Endometrium (tissue), 2 donors: ENCODE measurements around the gene SEMA3C.

ENCODE experiments used
- FAIRE-seq: peaks from 2 replicates; lab custom pipeline; 2012; peaks lifted over from hg19 to GRCh38; lab: Jason Lieb, UNC
- donor health status: control.
- donor health status: control.

SEMA3C gene

GRCh38 chr7:80734011-80734410 is 184.8 kb downstream of the SEMA3C start:
- FAIRE-seq: no peak

DNA sequence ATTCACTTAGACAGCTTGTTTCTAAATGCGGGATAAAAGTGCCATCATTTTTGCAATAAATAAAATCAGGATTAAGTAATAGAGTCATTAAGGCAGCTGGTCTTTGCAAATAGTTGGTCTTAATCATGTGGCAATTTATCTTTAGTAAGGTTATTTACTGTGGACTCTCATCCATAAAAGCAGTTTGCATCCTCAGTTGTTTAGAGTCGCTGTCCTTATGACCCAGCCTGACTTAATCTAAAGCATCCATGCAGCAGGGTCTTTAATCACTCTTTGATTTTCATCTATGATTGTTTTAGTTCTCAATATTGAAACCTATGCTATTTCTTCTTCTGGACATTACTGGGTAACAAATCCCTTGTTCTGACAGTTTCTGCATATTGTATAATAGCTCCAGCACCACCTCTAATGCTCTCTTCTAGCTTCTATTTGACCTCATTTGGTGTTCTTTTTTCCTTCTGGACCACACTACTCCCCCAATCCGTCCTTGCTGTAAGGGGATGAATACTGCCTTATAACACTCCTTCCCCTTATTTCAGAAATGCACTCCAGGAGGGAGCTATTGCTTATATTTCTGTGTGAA is 185.4 kb downstream of the SEMA3C start:
- no peak for FAIRE-seq

DNA sequence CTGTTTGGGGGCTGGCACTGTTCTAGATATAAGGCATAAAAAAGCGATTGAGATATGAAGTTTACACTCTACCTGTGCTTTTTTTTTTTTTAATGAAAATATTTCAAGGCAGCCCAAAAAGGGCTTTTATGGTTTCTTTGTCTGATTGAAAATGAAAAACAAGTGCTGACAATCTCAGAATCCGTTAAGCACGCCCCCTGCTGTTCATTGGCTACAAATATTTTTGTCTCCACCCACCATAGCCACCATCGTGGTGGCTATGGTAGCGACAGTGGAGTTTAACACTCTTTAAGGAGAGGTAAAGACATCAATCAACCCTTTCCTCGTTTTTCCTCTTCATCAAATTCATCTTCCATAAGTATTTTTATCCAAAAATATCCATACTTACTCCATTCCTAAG is 186.2 kb downstream of the SEMA3C start:
- no peak for FAIRE-seq

- FAIRE-seq: no peak
These were observed 187.6 kb downstream of the SEMA3C start for GRCh38 chr7:80731281-80731680.

GRCh38 chr7:80729591-80730320 is 189.1 kb downstream of the SEMA3C start:
- no peak for FAIRE-seq

DNA sequence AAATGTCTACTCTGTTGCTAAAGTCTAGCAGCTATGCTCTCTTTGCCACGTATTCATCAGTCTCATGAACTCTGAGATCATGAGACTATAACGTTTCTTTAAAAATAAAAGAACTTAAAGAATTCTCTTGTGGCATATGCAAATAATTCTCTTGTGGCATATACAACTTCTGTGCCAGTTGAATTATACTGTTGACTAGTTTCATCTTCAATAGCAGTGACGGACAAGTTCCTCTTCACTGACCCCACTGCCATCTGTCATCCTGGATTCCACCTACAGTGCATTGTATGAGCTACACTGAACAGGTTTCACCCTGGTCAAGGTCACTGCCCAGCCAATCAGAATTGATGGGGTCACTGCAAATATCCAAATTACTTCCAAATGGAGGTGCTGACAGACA is 192.2 kb downstream of the SEMA3C start:
- no peak for FAIRE-seq

DNA sequence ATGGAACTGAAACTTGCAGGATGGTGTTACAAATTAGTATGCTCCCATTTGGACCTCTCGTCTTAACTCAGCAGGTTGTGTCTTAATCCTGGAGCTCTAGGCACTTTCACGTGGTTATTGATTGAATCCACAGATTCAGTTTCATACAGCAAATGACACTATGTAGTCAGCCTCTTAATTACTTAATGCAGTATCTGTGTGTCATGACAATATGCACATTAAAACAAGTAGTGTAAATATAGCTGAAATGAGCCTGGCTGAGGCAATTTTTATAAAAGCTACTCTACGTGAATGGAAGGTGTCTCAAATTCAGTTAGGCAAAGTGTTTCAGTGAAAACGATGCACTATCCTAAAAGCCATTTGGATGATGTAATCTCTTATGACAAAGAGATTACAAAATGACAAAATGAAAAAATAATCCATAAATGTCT is 193.7 kb downstream of the SEMA3C start:
- FAIRE-seq: no peak

- peak; percentile 8 for FAIRE-seq
These were observed 194.5 kb downstream of the SEMA3C start for GRCh38 chr7:80724249-80724871.

DNA sequence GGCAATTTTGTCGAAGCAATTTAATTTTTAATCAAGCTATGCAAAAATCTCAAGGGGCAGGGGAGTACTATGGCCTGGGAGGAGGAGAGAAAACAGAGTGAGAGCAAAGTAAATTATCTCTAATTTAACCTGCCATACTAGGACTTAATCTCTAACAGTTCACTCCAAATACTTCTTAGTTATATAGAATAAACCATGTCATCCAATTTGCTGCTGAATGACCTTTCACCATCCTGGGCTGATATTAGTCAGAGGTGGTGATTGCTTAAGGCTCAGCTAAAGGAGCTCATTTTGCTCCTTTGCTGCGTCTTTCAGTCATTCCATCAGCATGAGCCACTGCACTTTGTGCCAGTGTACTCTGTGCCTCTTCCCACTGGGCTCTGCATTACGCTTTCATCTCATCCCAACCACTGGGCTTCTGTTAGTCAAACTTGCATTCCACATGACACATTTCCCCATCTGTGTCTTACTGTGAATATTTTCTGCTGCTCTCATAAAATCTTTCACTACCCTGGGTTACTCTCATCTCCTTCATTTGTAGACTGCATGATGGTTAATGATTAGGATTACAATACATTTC is 196.1 kb downstream of the SEMA3C start:
- FAIRE-seq: no peak

- FAIRE-seq: peak; percentile 15
These were observed 196.8 kb downstream of the SEMA3C start for GRCh38 chr7:80721883-80722615.

DNA sequence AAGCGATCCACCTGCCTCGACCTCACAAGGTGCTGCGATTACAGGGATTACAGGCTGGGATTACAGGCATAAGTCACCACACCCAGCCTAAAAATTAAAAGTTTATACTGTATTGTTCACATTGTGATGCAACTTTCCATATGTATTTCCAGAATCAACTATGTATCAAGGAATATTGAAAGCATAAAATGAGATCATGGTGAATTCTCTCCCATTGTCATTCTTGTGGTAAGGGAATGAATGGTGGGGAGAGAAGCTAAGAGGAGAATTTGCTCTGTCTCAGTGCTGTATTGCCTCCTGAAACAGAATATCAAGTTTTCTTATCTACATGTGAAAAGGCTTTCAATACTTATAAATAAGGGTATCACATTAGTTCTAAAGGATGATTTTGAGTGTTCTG is 198.7 kb downstream of the SEMA3C start:
- no peak for FAIRE-seq

DNA sequence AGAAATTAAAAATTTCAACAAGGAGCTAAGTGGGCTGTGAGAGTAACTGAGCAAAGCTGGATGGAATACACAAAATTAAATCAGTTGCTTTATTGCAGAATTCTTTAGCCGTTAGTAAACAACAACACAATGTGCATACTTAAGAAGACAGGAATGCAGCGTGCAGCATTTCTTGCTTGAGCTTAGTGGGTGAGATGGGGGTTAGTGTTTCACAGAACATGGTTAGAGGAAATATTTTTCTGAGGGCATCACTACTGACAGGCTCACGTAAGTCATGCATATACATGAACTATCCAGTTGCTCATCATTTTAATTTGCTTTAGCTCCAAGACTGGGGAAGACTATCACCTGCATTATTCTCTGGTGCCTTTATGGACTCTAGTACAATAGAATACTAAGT is 199.6 kb downstream of the SEMA3C start:
- no peak for FAIRE-seq

- no peak for FAIRE-seq
These were observed 207.3 kb downstream of the SEMA3C start for GRCh38 chr7:80711531-80711930.

DNA sequence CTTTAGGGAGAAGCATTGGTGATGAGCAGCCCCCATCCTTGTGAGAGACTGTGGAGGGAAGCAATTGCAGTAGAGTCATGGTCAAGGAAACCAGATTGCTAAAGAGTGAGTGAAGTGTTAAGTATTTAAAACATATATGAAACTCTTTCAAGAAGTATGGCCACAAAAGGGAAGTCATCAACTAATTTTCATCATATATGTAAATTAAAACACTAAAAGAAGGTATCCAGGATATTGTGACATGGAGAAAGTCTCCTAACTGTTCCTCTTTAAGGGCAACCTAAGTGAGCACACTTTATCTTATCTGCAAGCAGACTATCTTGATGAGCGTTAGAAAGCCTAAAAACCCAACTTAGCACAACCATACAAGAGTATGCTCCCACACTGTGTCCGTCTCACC is 210.7 kb downstream of the SEMA3C start:
- FAIRE-seq: no peak

GRCh38 chr7:80707318-80707717 is 211.5 kb downstream of the SEMA3C start:
- FAIRE-seq: no peak

GRCh38 chr7:80705130-80705781 is 213.6 kb downstream of the SEMA3C start:
- FAIRE-seq: no peak

DNA sequence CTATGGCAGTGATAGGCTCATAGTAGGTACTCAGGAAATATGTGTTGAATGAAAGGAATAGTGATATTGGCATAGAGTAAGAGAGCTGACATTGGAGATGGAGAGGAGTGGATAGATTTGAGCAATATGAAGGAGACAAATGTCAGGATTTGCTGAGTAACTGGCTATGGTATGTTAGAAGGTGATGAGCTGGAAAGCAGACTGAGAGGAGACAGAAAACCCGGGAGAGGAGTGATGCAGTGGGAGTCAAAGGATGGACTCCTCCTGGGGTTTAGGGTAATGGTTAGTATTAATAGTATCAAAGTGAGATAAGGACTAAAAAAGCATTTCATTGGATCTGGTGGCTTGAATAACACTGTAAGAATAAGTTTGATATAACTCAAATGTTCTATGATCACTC is 215.6 kb downstream of the SEMA3C start:
- FAIRE-seq: no peak

DNA sequence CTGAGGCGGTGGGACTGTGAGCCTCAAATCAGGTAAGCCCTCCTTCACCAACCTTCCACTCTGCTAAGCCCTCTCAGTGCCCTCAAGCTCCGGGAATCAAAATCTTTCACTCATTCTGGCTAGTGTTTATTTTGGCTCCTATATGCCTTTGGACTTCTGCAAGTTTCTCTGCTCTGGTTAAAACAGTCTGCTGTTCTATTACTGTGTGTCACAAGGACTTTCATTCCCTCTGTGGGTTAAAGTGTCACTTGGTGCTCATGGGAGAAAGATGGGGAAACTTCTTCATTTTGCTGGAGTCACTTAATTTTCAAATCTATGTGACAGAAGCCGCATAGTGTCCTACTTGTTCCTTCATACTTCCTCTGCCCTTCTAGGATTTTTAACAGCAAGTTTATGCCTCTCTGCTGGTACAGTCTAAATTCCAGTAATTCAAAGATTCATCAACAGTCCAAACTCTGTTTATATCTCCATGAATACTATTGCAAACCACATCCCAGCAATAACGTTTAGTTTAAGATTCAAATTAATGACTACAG is 219.1 kb downstream of the SEMA3C start:
- FAIRE-seq: no peak

GRCh38 chr7:80699045-80699638 is 219.7 kb downstream of the SEMA3C start:
- peak; percentile 96 for FAIRE-seq
